ENCODE measurements around the gene SMC1A.
"Not testable (repeated sequence)": the region's sequence is repeated elsewhere in the genome, so short reads cannot be mapped to it uniquely, and the experiment has no call there.

Gene SMC1A

DNA sequence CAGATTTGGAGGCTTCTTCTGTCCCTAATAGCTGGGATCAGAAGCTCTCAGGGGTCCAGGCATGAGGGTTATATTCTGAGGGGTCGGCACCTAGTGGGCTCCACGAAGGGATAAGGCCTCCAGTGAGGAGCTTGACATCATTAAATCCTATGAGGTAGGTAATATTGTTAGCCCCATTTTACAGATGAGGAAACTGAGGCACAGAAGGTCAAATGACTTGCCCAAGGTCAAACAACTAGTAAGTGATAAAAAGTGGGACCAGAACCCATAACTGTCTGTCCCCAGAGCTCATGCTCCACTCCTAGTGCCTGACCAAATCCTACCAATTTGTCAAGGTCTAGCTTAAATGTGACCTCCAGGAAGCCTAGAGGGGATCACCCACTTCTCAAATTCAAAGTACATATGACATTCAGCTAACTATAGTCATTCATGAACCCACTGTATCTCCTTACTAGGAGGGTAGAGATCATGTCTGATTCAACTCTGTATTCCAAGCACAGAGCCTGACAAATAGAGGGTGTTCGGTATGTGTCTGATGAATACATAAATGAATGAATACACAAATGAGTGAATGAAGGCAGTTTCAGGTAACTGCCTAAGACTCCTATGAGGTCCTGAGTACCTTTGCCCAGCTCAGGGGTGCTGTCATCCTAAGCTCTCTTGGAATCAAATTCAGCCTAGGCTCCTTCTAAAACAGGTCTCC lies 43.3 kb downstream of the SMC1A start:
- no peak overlapping the region for H3K4me3 Mint-ChIP-seq
- peaks cover 53% of the 10 kb centered on the region for H3K36me3 Mint-ChIP-seq
- no peak for ATAC-seq
- H3K4me1 Mint-ChIP-seq = peaks cover 9% of the 10 kb centered on the region
- no peaks in the 10 kb centered on the region for H3K9me3 Mint-ChIP-seq
- no peaks in the 10 kb centered on the region for H3K27me3 Mint-ChIP-seq
- H3K27ac Mint-ChIP-seq = no peak overlapping the region

GRCh38 chrX:53377464-53377863 lies 45.0 kb downstream of the SMC1A start:
- H3K27me3 Mint-ChIP-seq = no peaks in the 10 kb centered on the region
- ATAC-seq = no peak
- peaks cover 2% of the 10 kb centered on the region for H3K9me3 Mint-ChIP-seq
- H3K4me1 Mint-ChIP-seq = peaks cover 9% of the 10 kb centered on the region
- H3K36me3 Mint-ChIP-seq = peaks cover 49% of the 10 kb centered on the region
- no peak overlapping the region for H3K27ac Mint-ChIP-seq
- H3K4me3 Mint-ChIP-seq = no peak overlapping the region

DNA sequence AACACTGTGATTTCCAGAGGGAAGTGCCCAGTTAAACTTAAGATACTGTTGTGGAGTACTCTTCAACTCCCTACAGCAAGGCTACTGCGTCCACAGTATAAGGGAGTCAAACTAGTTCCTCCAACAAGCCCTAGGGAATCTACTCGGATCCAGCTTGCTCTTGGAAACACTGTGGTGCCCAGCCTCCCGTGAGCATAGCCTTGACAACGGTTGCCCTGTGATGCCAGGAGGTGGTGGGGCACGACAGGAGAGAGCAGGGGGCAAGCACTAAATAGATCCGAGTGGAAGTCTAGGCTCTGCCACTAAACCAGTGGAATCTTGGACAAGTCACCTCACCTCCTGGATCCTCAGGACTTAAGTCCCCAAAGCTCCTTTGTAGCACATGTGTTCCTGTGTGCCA lies 45.6 kb downstream of the SMC1A start:
- Mint-ChIP-seq H3K9me3 (peaks cover 2% of the 10 kb centered on the region), H3K27ac (no peak overlapping the region), H3K36me3 (peaks cover 47% of the 10 kb centered on the region), H3K4me3 (no peak overlapping the region), H3K4me1 (peaks cover 9% of the 10 kb centered on the region), H3K27me3 (no peaks in the 10 kb centered on the region)
- no peak for ATAC-seq

GRCh38 chrX:53374923-53375322 lies 47.5 kb downstream of the SMC1A start:
- H3K27ac Mint-ChIP-seq = no peak overlapping the region
- no peak overlapping the region for H3K4me3 Mint-ChIP-seq

DNA sequence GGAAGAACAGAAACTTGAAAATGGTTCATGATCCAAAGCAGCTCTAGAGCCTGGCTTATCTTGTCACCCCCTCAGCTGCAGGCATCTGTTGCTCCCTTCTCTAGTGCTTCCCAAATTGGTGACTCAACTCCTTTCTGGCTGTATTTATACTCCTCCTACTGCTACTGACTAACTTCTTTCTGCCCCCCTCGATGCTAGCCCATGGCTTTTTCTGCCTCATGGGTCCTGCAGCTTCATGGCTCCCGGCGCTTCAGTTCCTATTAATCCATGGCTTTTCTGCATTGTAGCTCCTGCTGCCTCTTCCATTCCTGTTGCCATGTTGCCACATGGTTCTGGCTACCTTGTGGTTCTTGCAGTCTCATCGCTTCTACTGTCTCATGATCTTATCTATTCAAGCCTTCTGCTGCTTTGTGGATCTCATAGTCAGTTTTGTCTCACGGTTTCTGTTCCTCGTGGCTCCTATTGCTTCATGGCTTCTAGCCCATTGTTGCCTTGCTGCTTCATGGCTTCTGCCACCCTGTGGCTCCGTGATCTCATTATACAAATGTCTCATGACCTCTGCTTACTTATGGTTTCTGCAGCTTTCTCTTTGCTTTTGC lies 48.1 kb downstream of the SMC1A start:
- H3K27me3 Mint-ChIP-seq = no peaks in the 10 kb centered on the region
- H3K4me3 Mint-ChIP-seq = no peak overlapping the region
- H3K36me3 Mint-ChIP-seq = peaks cover 27% of the 10 kb centered on the region
- ATAC-seq = no peak
- H3K4me1 Mint-ChIP-seq = peaks cover 9% of the 10 kb centered on the region
- peaks cover 4% of the 10 kb centered on the region for H3K9me3 Mint-ChIP-seq
- no peak overlapping the region for H3K27ac Mint-ChIP-seq

More at GRCh38 chrX:53374923-53375322, 47.5 kb downstream of the SMC1A start:
- ATAC-seq = no peak
- H3K27me3 Mint-ChIP-seq = no peaks in the 10 kb centered on the region
- H3K4me1 Mint-ChIP-seq = peaks cover 9% of the 10 kb centered on the region
- H3K36me3 Mint-ChIP-seq = peaks cover 31% of the 10 kb centered on the region
- peaks cover 4% of the 10 kb centered on the region for H3K9me3 Mint-ChIP-seq

- no peak for ATAC-seq
- Mint-ChIP-seq H3K27ac (no peak overlapping the region), H3K9me3 (peaks cover 8% of the 10 kb centered on the region), H3K36me3 (peaks cover 24% of the 10 kb centered on the region), H3K4me3 (no peak overlapping the region), H3K4me1 (peaks cover 9% of the 10 kb centered on the region), H3K27me3 (no peaks in the 10 kb centered on the region)
Observed at GRCh38 chrX:53373307-53373706, 49.1 kb downstream of the SMC1A start.

DNA sequence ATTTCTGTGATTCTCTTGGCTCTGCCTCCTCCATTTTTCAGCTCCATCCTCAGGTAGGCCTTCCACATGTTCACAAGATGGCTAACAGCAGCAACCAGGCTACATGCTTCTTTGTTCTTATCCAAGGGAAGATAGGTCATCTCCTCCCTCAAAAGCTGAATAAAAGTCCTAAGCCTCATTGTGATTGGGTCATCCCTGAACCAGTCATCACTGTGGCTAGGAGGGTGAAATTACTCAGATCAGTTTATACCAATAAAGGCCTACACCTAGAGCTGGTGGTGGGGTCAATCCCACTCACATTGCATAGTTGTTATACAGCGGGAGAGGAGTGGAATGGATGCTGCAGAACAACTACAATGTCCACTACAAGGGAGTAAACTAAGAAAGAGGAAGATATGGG lies 56.0 kb downstream of the SMC1A start:
- not testable (repeated sequence) for H3K27ac Mint-ChIP-seq, ATAC-seq, H3K4me3 Mint-ChIP-seq, H3K27me3 Mint-ChIP-seq, H3K4me1 Mint-ChIP-seq, H3K9me3 Mint-ChIP-seq
- peaks cover 16% of the 10 kb centered on the region for H3K36me3 Mint-ChIP-seq

DNA sequence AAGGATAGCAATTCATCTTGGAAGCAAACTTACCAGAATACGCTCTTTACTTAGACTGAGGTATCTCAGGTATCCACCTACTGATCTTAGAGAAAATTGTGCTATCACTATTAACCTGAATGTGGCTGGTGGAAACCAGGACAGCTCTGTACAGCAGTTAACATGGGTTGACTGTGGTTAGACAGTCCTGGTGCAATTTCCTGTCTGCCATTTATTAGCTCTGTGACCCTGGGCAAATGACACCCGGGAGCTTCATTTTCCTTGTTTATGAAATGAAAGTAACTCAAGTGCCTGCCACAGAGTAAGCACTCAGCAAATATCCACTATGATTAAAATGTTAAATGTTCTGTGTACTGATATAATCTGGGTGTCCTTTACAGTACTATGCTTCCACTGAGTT lies 60.0 kb downstream of the SMC1A start:
- Mint-ChIP-seq H3K27me3 (no peaks in the 10 kb centered on the region), H3K4me1 (no peaks in the 10 kb centered on the region), H3K36me3 (peaks cover 16% of the 10 kb centered on the region), H3K9me3 (no peaks in the 10 kb centered on the region), H3K27ac (no peak overlapping the region), H3K4me3 (no peak overlapping the region)
- ATAC-seq = no peak

DNA sequence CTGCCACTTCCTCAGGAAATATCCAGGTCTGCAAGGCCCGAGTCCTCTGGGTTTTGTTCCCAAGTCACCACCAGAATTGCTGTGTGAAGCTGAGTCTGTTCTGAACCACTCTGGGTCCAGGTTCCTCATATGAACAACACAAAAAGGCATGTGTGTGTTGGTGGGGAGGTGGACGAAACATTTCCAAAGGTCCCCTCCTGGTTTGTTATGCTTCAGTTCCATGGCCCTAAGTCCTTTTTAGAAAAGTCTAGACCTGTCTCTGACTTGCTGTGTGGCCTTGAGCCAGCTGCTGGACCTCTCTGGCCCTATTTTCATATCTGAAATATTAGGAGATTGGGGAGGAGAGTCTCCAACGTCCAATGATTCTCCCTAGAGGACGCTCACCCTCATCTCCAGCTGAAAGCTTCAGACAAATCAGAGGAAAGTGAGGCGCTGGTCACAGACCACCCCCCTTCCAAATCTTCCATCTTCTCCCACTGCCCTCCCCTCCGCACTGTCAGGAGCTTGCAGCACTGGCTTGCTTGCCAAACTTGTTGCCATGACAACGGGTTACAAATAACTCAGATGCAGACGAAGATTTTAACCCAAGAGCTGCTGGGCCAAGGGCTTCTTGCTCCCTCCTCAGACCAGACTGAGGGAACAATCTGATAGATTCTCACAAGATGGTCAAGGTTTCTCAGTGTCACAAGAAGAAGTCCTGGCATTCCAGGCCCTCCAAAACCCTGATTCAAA lies 64.5 kb downstream of the SMC1A start:
- no peaks in the 10 kb centered on the region for H3K27me3 Mint-ChIP-seq
- ATAC-seq = no peak
- no peak overlapping the region for H3K4me3 Mint-ChIP-seq
- H3K9me3 Mint-ChIP-seq = no peaks in the 10 kb centered on the region
- no peaks in the 10 kb centered on the region for H3K4me1 Mint-ChIP-seq
- no peaks in the 10 kb centered on the region for H3K36me3 Mint-ChIP-seq
- no peak overlapping the region for H3K27ac Mint-ChIP-seq

- Mint-ChIP-seq H3K27ac (no peak overlapping the region), H3K36me3 (no peaks in the 10 kb centered on the region), H3K4me1 (no peaks in the 10 kb centered on the region), H3K27me3 (no peaks in the 10 kb centered on the region), H3K4me3 (no peak overlapping the region), H3K9me3 (no peaks in the 10 kb centered on the region)
- no peak for ATAC-seq
Observed at GRCh38 chrX:53356186-53356585, 66.3 kb downstream of the SMC1A start.

DNA sequence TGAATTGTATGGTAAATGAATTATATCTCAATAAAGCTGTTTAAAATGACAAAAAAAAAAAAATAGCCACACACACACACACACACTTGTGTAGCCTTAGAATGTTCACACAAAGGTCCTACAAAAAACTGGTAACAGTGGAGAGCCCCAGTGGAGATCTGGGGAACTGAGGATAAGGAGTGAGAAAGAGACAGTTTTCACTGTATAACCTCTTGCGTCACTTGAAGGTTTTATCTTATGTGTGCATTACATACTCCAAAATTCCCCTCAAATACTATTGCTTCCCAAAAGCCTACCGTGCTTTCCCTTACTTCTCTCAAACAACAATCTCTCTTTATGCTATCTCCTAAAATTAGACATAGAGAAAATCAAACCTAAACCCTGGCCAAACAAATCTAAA lies 67.8 kb downstream of the SMC1A start:
- H3K27me3 Mint-ChIP-seq = no peaks in the 10 kb centered on the region
- no peaks in the 10 kb centered on the region for H3K36me3 Mint-ChIP-seq
- no peak overlapping the region for H3K4me3 Mint-ChIP-seq
- H3K27ac Mint-ChIP-seq = no peak overlapping the region
- H3K9me3 Mint-ChIP-seq = no peaks in the 10 kb centered on the region
- H3K4me1 Mint-ChIP-seq = no peaks in the 10 kb centered on the region
- no peak for ATAC-seq

DNA sequence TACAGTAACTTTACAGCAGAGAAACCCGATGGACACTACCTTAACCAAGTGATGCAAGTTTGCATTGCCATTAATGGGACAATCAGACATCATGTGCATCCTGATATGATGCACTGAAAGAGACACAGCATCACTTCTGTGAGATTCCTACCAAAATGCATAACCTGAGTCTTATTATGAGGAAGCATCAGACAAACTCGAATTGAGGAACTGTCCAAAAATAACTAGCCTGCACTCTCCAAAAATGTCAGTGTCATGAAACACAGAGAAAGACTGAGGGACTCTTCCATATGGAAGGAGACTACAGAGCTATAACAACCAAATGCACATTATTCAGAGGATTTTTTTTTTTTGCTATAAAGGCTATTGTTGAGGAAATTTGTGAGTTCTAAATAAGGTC lies 74.5 kb downstream of the SMC1A start:
- H3K27me3 Mint-ChIP-seq = no peaks in the 10 kb centered on the region
- H3K4me3 Mint-ChIP-seq = no peak overlapping the region
- no peak overlapping the region for H3K27ac Mint-ChIP-seq
- H3K9me3 Mint-ChIP-seq = no peaks in the 10 kb centered on the region
- no peak for ATAC-seq
- no peaks in the 10 kb centered on the region for H3K4me1 Mint-ChIP-seq
- H3K36me3 Mint-ChIP-seq = no peaks in the 10 kb centered on the region

GRCh38 chrX:53340852-53341645 lies 81.4 kb downstream of the SMC1A start:
- H3K9me3 Mint-ChIP-seq = no peaks in the 10 kb centered on the region
- H3K36me3 Mint-ChIP-seq = no peaks in the 10 kb centered on the region
- no peak overlapping the region for H3K27ac Mint-ChIP-seq
- no peaks in the 10 kb centered on the region for H3K4me1 Mint-ChIP-seq
- ATAC-seq = no peak
- H3K4me3 Mint-ChIP-seq = no peak overlapping the region
- no peaks in the 10 kb centered on the region for H3K27me3 Mint-ChIP-seq

GRCh38 chrX:53337101-53337500 lies 85.4 kb downstream of the SMC1A start:
- Mint-ChIP-seq H3K9me3 (no peaks in the 10 kb centered on the region), H3K4me3 (no peak overlapping the region), H3K4me1 (no peaks in the 10 kb centered on the region), H3K36me3 (no peaks in the 10 kb centered on the region), H3K27me3 (peaks cover 26% of the 10 kb centered on the region), H3K27ac (no peak overlapping the region)
- no peak for ATAC-seq

DNA sequence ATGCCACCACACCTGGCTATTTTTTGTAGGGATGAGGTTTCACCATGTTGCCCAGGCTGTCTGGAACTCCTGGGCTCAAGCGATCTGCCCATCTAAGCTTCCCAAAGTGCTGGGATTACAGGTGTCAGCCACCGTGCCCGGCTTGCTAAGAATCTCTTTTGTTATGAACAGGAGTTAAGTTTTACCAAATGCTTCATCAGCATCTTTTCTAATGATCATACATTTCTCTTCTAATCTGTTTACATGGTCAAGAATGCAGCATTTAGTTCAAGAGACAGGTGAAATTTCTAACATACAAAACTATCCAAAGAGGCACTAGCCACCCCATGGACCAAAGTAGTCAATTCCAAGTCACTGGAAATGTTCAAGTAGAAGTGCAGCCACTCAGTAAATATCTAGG lies 88.6 kb downstream of the SMC1A start:
- Mint-ChIP-seq H3K27me3 (peaks cover 35% of the 10 kb centered on the region), H3K4me3 (no peak overlapping the region), H3K4me1 (no peaks in the 10 kb centered on the region), H3K9me3 (no peaks in the 10 kb centered on the region), H3K27ac (no peak overlapping the region), H3K36me3 (no peaks in the 10 kb centered on the region)
- no peak for ATAC-seq
